Neural cell (in vitro differentiated cells): ENCODE results near the gene GMPS.

ENCODE experiments used
- EP300 ChIP-seq: fragments of 450-650 bp; conservative IDR thresholded peaks from 2 replicates; pipeline ENCODE4 v1.6.1; 2014; ENCODE audit warnings: antibody characterized with exemption, mild to moderate bottlenecking, moderate library complexity; ENCODE audit not compliant: poor library complexity, severe bottlenecking
- EZH2 ChIP-seq: fragments of 200-600, 300-800 bp; shearing (Covaris generic), sonication (generic); IDR thresholded peaks from 2 replicates; pipeline ENCODE4 v1.6.1; 2014; ENCODE audit warnings: antibody characterized with exemption, low read length, borderline replicate concordance, mild to moderate bottlenecking; ENCODE audit not compliant: insufficient read depth, poor library complexity, severe bottlenecking
- MXI1 ChIP-seq: fragments of 450-650 bp; conservative IDR thresholded peaks from 2 replicates; pipeline ENCODE4 v1.6.1; 2014; ENCODE audit warnings: antibody characterized with exemption, mild to moderate bottlenecking; ENCODE audit not compliant: poor library complexity, severe bottlenecking
- POLR2AphosphoS5 ChIP-seq: IDR thresholded peaks from 2 replicates; pipeline ENCODE4 v1.6.1; 2012
- SMC3 ChIP-seq: fragments of 450-650 bp; conservative IDR thresholded peaks from 2 replicates; pipeline ENCODE4 v1.6.1; 2014; ENCODE audit warnings: antibody characterized with exemption, mild to moderate bottlenecking, moderate library complexity; ENCODE audit not compliant: poor library complexity
- TF ChIP-seq, protein P1 (sequence below): fragments of 450-650 bp; IDR thresholded peaks from 2 replicates; pipeline ENCODE4 v1.5.1; 2014; ENCODE audit warnings: antibody characterized with exemption, mild to moderate bottlenecking, moderate library complexity; ENCODE audit not compliant: poor library complexity, severe bottlenecking

DNA sequence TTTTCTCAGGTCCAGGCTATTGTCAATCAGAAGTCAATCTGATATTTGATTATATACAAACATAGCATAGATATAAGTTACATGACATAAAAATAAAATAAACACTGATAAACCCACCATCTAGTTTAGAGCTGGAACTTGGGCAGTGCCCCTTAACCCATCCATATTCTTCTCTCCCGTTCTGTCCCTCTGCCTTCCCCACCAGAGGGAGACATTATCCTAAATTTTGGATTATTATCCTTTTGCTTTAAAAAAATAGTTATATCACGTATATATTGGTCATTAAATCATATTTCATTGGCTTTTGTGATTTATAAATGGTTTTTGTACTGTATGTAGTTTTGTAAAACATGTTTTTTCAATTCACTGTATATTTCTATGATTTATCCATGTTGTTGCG lies 107.9 kb downstream of the GMPS start:
- TF ChIP-seq, protein P1, sequence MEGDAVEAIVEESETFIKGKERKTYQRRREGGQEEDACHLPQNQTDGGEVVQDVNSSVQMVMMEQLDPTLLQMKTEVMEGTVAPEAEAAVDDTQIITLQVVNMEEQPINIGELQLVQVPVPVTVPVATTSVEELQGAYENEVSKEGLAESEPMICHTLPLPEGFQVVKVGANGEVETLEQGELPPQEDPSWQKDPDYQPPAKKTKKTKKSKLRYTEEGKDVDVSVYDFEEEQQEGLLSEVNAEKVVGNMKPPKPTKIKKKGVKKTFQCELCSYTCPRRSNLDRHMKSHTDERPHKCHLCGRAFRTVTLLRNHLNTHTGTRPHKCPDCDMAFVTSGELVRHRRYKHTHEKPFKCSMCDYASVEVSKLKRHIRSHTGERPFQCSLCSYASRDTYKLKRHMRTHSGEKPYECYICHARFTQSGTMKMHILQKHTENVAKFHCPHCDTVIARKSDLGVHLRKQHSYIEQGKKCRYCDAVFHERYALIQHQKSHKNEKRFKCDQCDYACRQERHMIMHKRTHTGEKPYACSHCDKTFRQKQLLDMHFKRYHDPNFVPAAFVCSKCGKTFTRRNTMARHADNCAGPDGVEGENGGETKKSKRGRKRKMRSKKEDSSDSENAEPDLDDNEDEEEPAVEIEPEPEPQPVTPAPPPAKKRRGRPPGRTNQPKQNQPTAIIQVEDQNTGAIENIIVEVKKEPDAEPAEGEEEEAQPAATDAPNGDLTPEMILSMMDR = no peak
- TF ChIP-seq SMC3 = no peak
- TF ChIP-seq EP300 = no peak
- TF ChIP-seq EZH2 = no peak
- no peak for TF ChIP-seq POLR2AphosphoS5
- TF ChIP-seq MXI1 = no peak
